Suprapubic skin (tissue), 4 donors: ENCODE measurements around the gene PMPCB. TPM values are rescaled to one million over a fixed set of nuclear protein-coding genes. Genes with fewer than 3 reads are reported as not detected.

Experiments used
- DNase-seq, 2 donors: peaks; one replicate each; pipeline ENCODE4 v3.0.0-alpha.2; 2019; ENCODE audit warnings: low spot score in 2 of 2
- H3K27ac ChIP-seq: fragments of 200-600 bp; sonication (generic); one replicate; pipeline ENCODE4 v1.5.1; 2019
- H3K27me3 ChIP-seq: fragments of 200-600 bp; sonication (generic); one replicate; pipeline ENCODE4 v1.5.1; 2019
- H3K36me3 ChIP-seq: fragments of 200-600 bp; sonication (generic); one replicate; pipeline ENCODE4 v1.5.1; 2019
- H3K4me1 ChIP-seq: fragments of 200-600 bp; sonication (generic); one replicate; pipeline ENCODE4 v1.5.1; 2019
- H3K4me3 ChIP-seq: fragments of 200-600 bp; sonication (generic); one replicate; pipeline ENCODE4 v1.5.1; 2019; ENCODE audit warnings: mild to moderate bottlenecking
- H3K9me3 ChIP-seq: fragments of 200-600 bp; sonication (generic); one replicate; pipeline ENCODE4 v1.5.1; 2019
- EP300 ChIP-seq: sonication (generic); formaldehyde crosslinking; IDR thresholded peaks from one replicate; pipeline ENCODE4 v1.6.1; 2017; ENCODE audit warnings: antibody characterized with exemption
- POLR2A ChIP-seq, 2 donors: fragments of 450-650 bp; IDR thresholded peaks; one replicate each; pipeline ENCODE4 v1.6.1; 2017; ENCODE audit warnings: antibody characterized with exemption in 2 of 2, mild to moderate bottlenecking in 2 of 2, moderate library complexity in 2 of 2
- POLR2AphosphoS5 ChIP-seq, 3 donors: sonication (generic); formaldehyde crosslinking; IDR thresholded peaks; one replicate each; pipeline ENCODE4 v1.6.1; 2017; ENCODE audit warnings: antibody characterized with exemption in 3 of 3
- WGBS: methylation state at CpG from one replicate; pipeline ENCODE4 v1.1.5; 2018; 5-methylcytosine and 5-hydroxymethylcytosine counted together
- total RNA-seq, 4 donors: library from RNA; depleted of rRNA; stranded (reverse); fragments of >200 nt; gene quantifications; one replicate each; pipeline ENCODE4 v1.1.0, GENCODE V29; 2016
- TF ChIP-seq, protein P1 (sequence below), 2 donors: fragments of 200-600 bp in 1 of 2; fragments of 450-650 bp in 1 of 2; sonication (generic) in 1 of 2; IDR thresholded peaks; one replicate each; pipeline ENCODE4 v1.5.1; 2016 to 2019; ENCODE audit warnings: antibody characterized with exemption in 2 of 2, mild to moderate bottlenecking in 1 of 2, moderate library complexity in 1 of 2

Gene PMPCB
- total RNA-seq, 4 donors from 2014 or later, result 38.9 to 61.3 (median 45.4) TPM

- Histone ChIP-seq H3K4me1 (peaks cover 42% of the 10 kb centered on the region), H3K4me3 (peak within 1 kb of the TSS; percentile 89), H3K9me3 (no peaks in the 10 kb centered on the region), H3K27me3 (no peaks in the 10 kb centered on the region), H3K36me3 (peaks cover 20% of the 10 kb centered on the region), H3K27ac (peak within 1 kb of the TSS; percentile 87)
- peak; percentile 90 to 91 for DNase-seq
- TF ChIP-seq POLR2AphosphoS5 (IDR thresholded peaks at IDR 0.05), result peak in 2 of 3 donors; percentile 63 to 94
- peak in 1 of 2 donors; percentile 72 for TF ChIP-seq POLR2A (IDR thresholded peaks at IDR 0.05)
- TF ChIP-seq EP300, result no peak
- TF ChIP-seq, protein P1, sequence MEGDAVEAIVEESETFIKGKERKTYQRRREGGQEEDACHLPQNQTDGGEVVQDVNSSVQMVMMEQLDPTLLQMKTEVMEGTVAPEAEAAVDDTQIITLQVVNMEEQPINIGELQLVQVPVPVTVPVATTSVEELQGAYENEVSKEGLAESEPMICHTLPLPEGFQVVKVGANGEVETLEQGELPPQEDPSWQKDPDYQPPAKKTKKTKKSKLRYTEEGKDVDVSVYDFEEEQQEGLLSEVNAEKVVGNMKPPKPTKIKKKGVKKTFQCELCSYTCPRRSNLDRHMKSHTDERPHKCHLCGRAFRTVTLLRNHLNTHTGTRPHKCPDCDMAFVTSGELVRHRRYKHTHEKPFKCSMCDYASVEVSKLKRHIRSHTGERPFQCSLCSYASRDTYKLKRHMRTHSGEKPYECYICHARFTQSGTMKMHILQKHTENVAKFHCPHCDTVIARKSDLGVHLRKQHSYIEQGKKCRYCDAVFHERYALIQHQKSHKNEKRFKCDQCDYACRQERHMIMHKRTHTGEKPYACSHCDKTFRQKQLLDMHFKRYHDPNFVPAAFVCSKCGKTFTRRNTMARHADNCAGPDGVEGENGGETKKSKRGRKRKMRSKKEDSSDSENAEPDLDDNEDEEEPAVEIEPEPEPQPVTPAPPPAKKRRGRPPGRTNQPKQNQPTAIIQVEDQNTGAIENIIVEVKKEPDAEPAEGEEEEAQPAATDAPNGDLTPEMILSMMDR (IDR thresholded peaks at IDR 0.05), result no peak
- 14% methylated on average over 23 of the region's 43 CpGs for WGBS
Observed at GRCh38 chr7:103344453-103345149, 47.4 kb downstream of the PMPCB start, which contains the start of gene DNAJC2. Gene DNAJC2, minus strand, starts transcription at chr7:103344767. Its CDS starts 145 bp downstream, at chr7:103344622.

DNA sequence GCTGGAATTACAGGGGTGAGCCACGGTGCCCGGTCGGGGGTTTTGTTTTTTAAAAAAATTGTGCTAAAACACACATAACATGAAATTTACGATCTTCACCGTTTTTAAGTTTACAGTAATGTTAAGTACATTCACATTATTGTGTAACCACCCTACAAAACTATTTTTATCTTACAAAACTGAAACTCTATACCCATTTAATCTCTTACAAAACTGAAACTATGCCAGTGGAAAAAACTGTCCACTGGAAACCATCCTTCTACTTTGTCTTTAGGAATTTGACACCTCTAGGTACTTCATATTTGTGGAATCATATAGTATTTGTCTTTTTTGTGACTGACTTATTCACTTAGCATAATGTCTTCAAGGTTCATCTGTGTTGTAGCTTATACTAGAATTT is 49.2 kb downstream of the PMPCB start:
- Histone ChIP-seq H3K4me3 (no peak overlapping the region), H3K27ac (no peak overlapping the region), H3K4me1 (peaks cover 60% of the 10 kb centered on the region), H3K27me3 (no peaks in the 10 kb centered on the region), H3K9me3 (no peaks in the 10 kb centered on the region), H3K36me3 (peaks cover 3% of the 10 kb centered on the region)
- 88% methylated on average over 5 of the region's 5 CpGs for WGBS
- no peak for DNase-seq
- TF ChIP-seq EP300, result no peak
- no peak for TF ChIP-seq POLR2AphosphoS5 (IDR thresholded peaks at IDR 0.05)
- TF ChIP-seq, protein P1 (IDR thresholded peaks at IDR 0.05), result no peak
- TF ChIP-seq POLR2A (IDR thresholded peaks at IDR 0.05), result no peak

DNA sequence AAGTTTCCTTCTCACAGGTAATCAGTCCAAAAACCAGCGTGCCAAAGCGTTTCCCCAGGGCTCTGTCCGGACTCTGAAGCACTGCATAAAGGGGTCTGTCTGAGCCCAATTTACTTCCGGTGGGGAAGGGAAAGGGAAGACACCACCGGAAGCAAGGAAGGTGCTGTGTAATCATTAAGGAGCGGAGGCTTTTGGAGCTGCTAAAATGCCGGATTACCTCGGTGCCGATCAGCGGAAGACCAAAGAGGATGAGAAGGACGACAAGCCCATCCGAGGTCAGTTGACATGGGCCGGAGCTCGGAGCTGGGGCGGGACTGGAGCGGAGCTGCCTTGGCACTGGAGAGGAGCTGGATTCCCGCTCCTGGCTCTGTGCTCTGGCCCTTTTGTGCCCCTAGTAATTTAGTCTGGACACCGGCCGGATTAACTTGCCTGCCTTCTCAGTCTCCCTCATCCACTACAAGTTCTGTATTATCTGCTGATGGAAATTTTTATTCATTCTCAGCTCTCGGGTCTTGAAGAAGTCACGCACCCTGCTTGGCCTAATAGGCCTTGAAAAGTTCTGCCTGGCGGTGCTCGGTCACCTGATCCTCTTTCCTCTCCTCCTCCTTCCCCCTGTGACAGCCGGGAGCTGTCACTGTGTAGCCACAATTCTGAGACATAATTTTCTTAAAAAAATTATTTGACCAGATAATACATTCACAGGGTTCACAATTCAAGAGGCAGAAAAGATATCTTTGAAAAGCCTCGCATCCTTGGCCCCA is 50.5 kb downstream of the PMPCB start, which contains the start of gene PSMC2:
PSMC2 (plus strand) TSS at position 137 of the 761 bp plus-strand sequence; CDS start at position 206, 69 bp downstream.
- Histone ChIP-seq H3K4me1 (peaks cover 57% of the 10 kb centered on the region), H3K9me3 (no peaks in the 10 kb centered on the region), H3K27me3 (no peaks in the 10 kb centered on the region), H3K4me3 (peak within 1 kb of the TSS; percentile 93), H3K27ac (peak within 1 kb of the TSS; percentile 96), H3K36me3 (peaks cover 4% of the 10 kb centered on the region)
- under 1% methylated on average over 25 of the region's 25 CpGs for WGBS
- TF ChIP-seq POLR2A (IDR thresholded peaks at IDR 0.05), result peak in 1 of 2 donors; percentile 32
- no peak for TF ChIP-seq EP300
- peak in 2 of 3 donors; percentile 56 to 89 for TF ChIP-seq POLR2AphosphoS5 (IDR thresholded peaks at IDR 0.05)
- DNase-seq, result peak in 1 of 2 donors; percentile 89

- no peaks in the 10 kb centered on the region for H3K27me3 ChIP-seq
- no peak for DNase-seq
- peaks cover 12% of the 10 kb centered on the region for H3K36me3 ChIP-seq
- H3K4me3 ChIP-seq, result peak overlapping the region; percentile 93
- peaks cover 50% of the 10 kb centered on the region for H3K4me1 ChIP-seq
- H3K27ac ChIP-seq, result peak overlapping the region; percentile 96
- TF ChIP-seq EP300 (no peak), POLR2AphosphoS5 (IDR thresholded peaks at IDR 0.05) (no peak), POLR2A (IDR thresholded peaks at IDR 0.05) (no peak)
- TF ChIP-seq, protein P1 (IDR thresholded peaks at IDR 0.05), result no peak
- H3K9me3 ChIP-seq, result no peaks in the 10 kb centered on the region
- WGBS, result 13% methylated on average over 13 of the region's 13 CpGs
Observed at GRCh38 chr7:103348452-103348851, 51.2 kb downstream of the PMPCB start.

- DNase-seq, result no peak
- peaks cover 46% of the 10 kb centered on the region for H3K4me1 ChIP-seq
- H3K9me3 ChIP-seq, result no peaks in the 10 kb centered on the region
- no peak overlapping the region for H3K27ac ChIP-seq
- no peak for TF ChIP-seq POLR2A (IDR thresholded peaks at IDR 0.05)
- TF ChIP-seq, protein P1 (IDR thresholded peaks at IDR 0.05), result no peak
- TF ChIP-seq POLR2AphosphoS5 (IDR thresholded peaks at IDR 0.05), result no peak
- no peak for TF ChIP-seq EP300
- peaks cover 13% of the 10 kb centered on the region for H3K36me3 ChIP-seq
- peak overlapping the region; percentile 93 for H3K4me3 ChIP-seq
- no peaks in the 10 kb centered on the region for H3K27me3 ChIP-seq
- WGBS, result 25% methylated on average over 2 of the region's 2 CpGs
Observed at GRCh38 chr7:103348959-103349358, 51.7 kb downstream of the PMPCB start.
